Subcutaneous abdominal adipose tissue (tissue), 5 donors: ENCODE data around the gene GMEB2.

Experiments used
- H3K27ac ChIP-seq: one replicate; pipeline ENCODE4 v1.7.0; 2013; ENCODE audit warnings: low read depth, mild to moderate bottlenecking, inconsistent platforms, low read length, moderate library complexity
- H3K27me3 ChIP-seq, 5 donors: one replicate each; pipeline ENCODE4 v1.7.0; 2013; ENCODE audit warnings: low read length in 5 of 5, inconsistent platforms in 1 of 5; ENCODE audit not compliant: control insufficient read depth in 5 of 5, insufficient read depth in 4 of 5
- H3K36me3 ChIP-seq, 5 donors: one replicate each; pipeline ENCODE4 v1.7.0; 2013; ENCODE audit warnings: low read length in 5 of 5; ENCODE audit not compliant: control insufficient read depth in 5 of 5, insufficient read depth in 5 of 5
- H3K4me1 ChIP-seq, 5 donors: one replicate each; pipeline ENCODE4 v1.7.0; 2013; ENCODE audit warnings: low read length in 5 of 5, mild to moderate bottlenecking in 3 of 5, moderate library complexity in 1 of 5; ENCODE audit not compliant: control insufficient read depth in 5 of 5, insufficient read depth in 5 of 5
- H3K4me3 ChIP-seq, 5 donors: one replicate each; pipeline ENCODE4 v1.7.0; 2013; ENCODE audit warnings: low read length in 5 of 5, low read depth in 1 of 5
- H3K9ac ChIP-seq, 5 donors: one replicate each; pipeline ENCODE4 v1.7.0; 2013; ENCODE audit warnings: low read length in 5 of 5, mild to moderate bottlenecking in 4 of 5, moderate library complexity in 3 of 5
- H3K9me3 ChIP-seq, 5 donors: one replicate each; pipeline ENCODE4 v1.7.0; 2013; ENCODE audit warnings: low read length in 5 of 5; ENCODE audit not compliant: control insufficient read depth in 5 of 5
- donor health status: healthy.
- donor health status: healthy.
- donor health status: healthy.
- donor health status: healthy.
- donor health status: healthy.

The GMEB2 gene

GRCh38 chr20:63546256-63546955, 80.5 kb downstream of the GMEB2 start:
- Histone ChIP-seq H3K27ac (no peak overlapping the region), H3K27me3 (peaks cover 27 to 59% (median 43%) of the 10 kb centered on the region in 5 donors), H3K4me1 (no peaks in the 10 kb centered on the region), H3K9me3 (no peaks in the 10 kb centered on the region), H3K9ac (no peak overlapping the region), H3K36me3 (no peaks in the 10 kb centered on the region), H3K4me3 (no peak overlapping the region)

DNA sequence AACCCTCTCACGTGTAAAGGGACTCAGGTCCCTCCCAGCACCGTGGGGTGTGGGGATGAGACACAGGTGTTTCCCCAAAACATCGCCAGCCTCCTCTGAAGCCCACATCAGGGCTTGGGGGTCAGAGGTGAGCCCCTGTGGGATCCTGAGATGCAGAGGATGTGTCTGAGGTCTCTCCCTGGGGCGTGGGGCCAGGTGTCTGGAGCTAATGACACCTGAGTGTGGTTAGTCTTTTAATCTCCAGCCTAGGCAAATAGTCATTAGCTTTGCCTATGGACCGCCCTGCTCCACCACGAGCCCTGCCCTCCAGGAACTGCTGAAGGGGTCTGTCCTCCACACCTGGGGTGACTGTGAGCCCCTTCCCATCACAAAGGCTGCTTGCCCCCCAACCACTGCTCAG, 81.1 kb downstream of the GMEB2 start:
- Histone ChIP-seq H3K36me3 (no peaks in the 10 kb centered on the region), H3K27me3 (peaks cover 22 to 53% (median 40%) of the 10 kb centered on the region in 5 donors), H3K27ac (no peak overlapping the region), H3K4me1 (no peaks in the 10 kb centered on the region), H3K4me3 (no peak overlapping the region), H3K9me3 (no peaks in the 10 kb centered on the region), H3K9ac (no peak overlapping the region)

DNA sequence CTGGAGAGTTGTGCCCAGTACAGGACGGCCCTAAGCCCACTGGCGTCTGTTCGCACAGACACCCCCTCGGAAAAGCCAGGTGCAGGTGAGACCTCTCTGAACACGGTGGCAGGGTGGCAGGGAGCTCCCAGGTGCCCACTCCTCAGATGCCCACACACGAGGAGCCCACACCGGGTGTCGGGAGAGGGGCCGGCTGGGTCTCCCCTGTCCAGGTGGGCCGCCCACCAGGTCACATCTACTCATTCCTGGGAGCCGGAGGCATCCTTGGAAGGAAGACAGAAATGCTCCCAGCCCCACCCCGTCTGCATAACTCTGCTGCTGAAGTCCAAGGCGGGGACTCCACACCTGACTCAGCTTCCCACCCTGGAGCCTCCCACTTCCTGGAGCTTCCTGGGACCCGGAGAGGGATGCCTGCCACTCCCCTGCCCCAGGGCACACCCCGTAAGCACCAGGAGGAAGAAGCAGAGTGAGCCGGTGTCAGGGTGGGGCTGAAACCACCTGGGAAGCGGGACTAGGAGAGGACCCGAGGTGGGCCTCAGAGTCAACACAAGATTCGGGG, 81.9 kb downstream of the GMEB2 start:
- Histone ChIP-seq H3K9ac (no peak overlapping the region), H3K36me3 (no peaks in the 10 kb centered on the region), H3K4me3 (no peak overlapping the region), H3K27me3 (peaks cover 20 to 49% (median 36%) of the 10 kb centered on the region in 5 donors), H3K9me3 (no peaks in the 10 kb centered on the region), H3K27ac (no peak overlapping the region), H3K4me1 (no peaks in the 10 kb centered on the region)

GRCh38 chr20:63544241-63544957, 82.5 kb downstream of the GMEB2 start:
- Histone ChIP-seq H3K4me1 (no peaks in the 10 kb centered on the region), H3K27ac (no peak overlapping the region), H3K36me3 (no peaks in the 10 kb centered on the region), H3K4me3 (no peak overlapping the region), H3K9me3 (no peaks in the 10 kb centered on the region), H3K9ac (no peak overlapping the region), H3K27me3 (peaks cover 19 to 47% (median 30%) of the 10 kb centered on the region in 5 donors)

DNA sequence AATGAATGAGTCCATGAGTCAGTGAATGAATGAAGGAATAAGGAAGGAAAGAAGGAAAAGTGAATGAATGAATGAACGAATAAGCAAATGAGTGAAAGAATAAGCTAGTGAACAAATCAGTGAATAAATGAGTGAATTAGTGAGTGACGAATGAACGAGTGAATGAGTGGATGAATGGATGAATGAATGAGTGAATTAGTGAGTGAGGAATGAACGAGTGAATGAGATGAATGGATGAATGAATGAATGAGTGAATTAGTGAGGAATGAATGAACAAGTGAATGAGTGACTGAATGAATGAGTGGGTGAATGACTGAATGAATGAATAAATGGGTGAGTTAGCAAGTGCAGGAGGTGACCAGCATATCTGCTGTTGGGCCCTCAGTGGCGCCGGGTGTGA, 83.2 kb downstream of the GMEB2 start:
- H3K4me1 ChIP-seq, result no peaks in the 10 kb centered on the region

GRCh38 chr20:63543131-63543530, 83.8 kb downstream of the GMEB2 start:
- Histone ChIP-seq H3K4me3 (no peak overlapping the region), H3K27me3 (peaks cover 14 to 37% (median 23%) of the 10 kb centered on the region in 5 donors), H3K27ac (no peak overlapping the region), H3K9ac (no peak overlapping the region), H3K9me3 (no peaks in the 10 kb centered on the region), H3K4me1 (no peaks in the 10 kb centered on the region), H3K36me3 (no peaks in the 10 kb centered on the region)

More for the DNA sequence above, 83.2 kb downstream of the GMEB2 start:
- no peak overlapping the region for H3K4me3 ChIP-seq
- H3K27ac ChIP-seq, result no peak overlapping the region
- no peaks in the 10 kb centered on the region for H3K36me3 ChIP-seq
- peaks cover 19 to 43% (median 29%) of the 10 kb centered on the region in 5 donors for H3K27me3 ChIP-seq
- no peaks in the 10 kb centered on the region for H3K9me3 ChIP-seq
- H3K9ac ChIP-seq, result no peak overlapping the region

DNA sequence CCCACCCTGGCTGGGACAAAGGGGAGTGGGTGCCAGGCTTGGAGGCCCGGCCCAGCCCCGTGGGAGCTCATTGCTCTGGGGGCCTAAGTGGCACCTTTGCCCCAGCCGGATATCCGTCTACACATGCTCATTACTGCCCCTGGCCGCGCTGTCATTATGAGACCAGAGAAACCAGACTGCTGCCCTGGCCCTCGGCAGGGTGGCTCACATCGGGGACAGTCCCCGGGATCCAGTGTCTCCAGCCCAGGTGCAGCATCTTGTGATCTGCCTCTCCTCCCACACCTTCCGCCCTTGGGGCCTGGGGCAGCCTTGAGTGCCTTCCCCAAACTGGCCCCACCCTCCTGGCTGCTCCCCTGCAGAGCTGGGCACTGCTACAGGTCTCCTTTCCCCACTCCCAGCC, 84.2 kb downstream of the GMEB2 start:
- Histone ChIP-seq H3K4me3 (no peak overlapping the region), H3K27ac (no peak overlapping the region), H3K27me3 (peaks cover 12 to 33% (median 20%) of the 10 kb centered on the region in 5 donors)

DNA sequence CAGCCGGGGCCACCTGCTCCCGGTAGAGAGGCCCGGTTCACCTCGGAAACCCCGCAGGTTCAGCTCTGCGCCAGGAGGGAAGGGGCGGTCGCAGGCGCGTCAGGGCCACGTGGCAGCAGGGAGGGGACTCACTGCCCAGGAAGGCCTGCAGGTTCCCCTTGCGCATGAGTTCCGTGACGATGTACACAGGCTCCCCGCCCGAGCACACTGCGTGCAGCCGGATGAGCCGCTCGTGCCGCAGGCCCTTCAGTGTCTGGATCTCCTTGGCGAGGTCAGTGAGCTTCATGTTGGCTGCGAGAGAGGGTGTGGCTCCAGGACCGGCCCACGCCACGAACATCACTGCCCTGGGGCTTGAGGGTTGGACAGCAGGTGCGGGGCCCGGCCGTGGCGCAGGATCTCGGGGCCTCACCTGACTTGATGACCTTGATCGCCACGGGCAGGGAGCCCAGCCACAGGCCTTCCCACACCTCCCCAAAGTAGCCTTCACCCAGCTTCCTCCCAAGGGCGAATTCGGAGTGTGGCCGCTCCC, 84.8 kb downstream of the GMEB2 start:
- peaks cover 0 to 10% (median 10%) of the 10 kb centered on the region in 5 donors for H3K4me1 ChIP-seq
- no peak overlapping the region for H3K4me3 ChIP-seq
- no peak overlapping the region for H3K9ac ChIP-seq
- H3K36me3 ChIP-seq, result no peaks in the 10 kb centered on the region
- H3K27ac ChIP-seq, result no peak overlapping the region
- no peaks in the 10 kb centered on the region for H3K9me3 ChIP-seq
- peaks cover 9 to 30% (median 19%) of the 10 kb centered on the region in 5 donors for H3K27me3 ChIP-seq

More for the DNA sequence above, 84.2 kb downstream of the GMEB2 start:
- H3K36me3 ChIP-seq, result no peaks in the 10 kb centered on the region
- H3K4me1 ChIP-seq, result peaks cover 0 to 4% (median 4%) of the 10 kb centered on the region in 5 donors
- H3K9ac ChIP-seq, result no peak overlapping the region
- no peaks in the 10 kb centered on the region for H3K9me3 ChIP-seq

DNA sequence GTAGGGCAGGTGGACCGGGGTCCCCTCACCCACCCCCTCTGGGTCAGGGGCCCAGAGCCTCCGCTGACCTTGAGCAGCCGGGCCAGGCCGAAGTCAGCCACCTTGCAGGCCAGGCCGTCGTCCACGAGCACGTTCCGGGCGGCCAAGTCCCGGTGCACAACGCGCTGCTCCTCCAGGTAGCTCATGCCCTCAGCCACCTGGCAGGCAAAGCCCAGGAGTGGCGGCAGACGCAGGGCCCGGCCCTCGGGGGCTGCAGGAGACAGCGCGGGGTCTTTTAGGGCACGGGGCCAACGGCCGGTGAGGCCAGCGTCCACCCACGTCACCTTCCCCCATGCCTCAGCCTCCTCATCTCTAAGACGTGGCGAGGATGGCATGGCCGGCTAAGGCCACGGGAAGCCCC, 85.5 kb downstream of the GMEB2 start:
- no peak overlapping the region for H3K9ac ChIP-seq
- no peaks in the 10 kb centered on the region for H3K9me3 ChIP-seq
- H3K36me3 ChIP-seq, result no peaks in the 10 kb centered on the region
- H3K4me3 ChIP-seq, result no peak overlapping the region
- peaks cover 0 to 18% (median 17%) of the 10 kb centered on the region in 5 donors for H3K4me1 ChIP-seq
- H3K27me3 ChIP-seq, result peaks cover 13 to 32% (median 17%) of the 10 kb centered on the region in 5 donors
- H3K27ac ChIP-seq, result no peak overlapping the region
